Measurements from ENCODE around the gene ILF3.

DNA sequence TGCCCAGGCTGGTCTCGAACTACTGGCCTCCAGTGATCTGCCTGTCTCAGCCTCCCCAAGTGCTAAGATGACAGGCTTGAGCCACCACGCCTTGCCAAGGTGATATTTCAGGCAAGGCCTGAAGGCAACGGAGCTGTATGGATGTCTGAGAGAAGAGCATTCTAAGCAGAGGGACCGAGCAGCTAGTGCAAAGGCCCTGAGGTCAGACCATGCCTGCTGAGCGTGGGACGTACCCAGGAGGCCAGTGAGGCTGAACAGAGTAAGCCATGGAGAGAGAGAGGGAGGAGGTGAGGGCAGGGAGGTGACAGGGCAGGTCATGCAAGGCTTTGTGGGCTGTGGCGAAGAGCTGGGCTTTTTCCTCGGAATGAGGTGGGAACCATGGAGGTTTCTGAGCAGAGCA, 32.2 kb upstream of the ILF3 start:
- TF ChIP-seq, protein P1, sequence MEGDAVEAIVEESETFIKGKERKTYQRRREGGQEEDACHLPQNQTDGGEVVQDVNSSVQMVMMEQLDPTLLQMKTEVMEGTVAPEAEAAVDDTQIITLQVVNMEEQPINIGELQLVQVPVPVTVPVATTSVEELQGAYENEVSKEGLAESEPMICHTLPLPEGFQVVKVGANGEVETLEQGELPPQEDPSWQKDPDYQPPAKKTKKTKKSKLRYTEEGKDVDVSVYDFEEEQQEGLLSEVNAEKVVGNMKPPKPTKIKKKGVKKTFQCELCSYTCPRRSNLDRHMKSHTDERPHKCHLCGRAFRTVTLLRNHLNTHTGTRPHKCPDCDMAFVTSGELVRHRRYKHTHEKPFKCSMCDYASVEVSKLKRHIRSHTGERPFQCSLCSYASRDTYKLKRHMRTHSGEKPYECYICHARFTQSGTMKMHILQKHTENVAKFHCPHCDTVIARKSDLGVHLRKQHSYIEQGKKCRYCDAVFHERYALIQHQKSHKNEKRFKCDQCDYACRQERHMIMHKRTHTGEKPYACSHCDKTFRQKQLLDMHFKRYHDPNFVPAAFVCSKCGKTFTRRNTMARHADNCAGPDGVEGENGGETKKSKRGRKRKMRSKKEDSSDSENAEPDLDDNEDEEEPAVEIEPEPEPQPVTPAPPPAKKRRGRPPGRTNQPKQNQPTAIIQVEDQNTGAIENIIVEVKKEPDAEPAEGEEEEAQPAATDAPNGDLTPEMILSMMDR (IDR thresholded peaks at IDR 0.05 in 8 of 11, conservative IDR thresholded peaks at IDR 0.05 in 3 of 11) = no peak
- TF ChIP-seq POLR2A (IDR thresholded peaks at IDR 0.05) (no peak), POLR2AphosphoS5 (IDR thresholded peaks at IDR 0.05) (peak in 2 of 3 donors; percentile 25 to 40)
